HepG2 (cell line): ENCODE data around the gene NPHP4. TPM values are rescaled to one million over a fixed set of nuclear protein-coding genes. Genes with fewer than 3 reads are reported as not detected.

ENCODE experiments used
- BCL6 ChIP-seq: IDR thresholded peaks from 2 replicates; pipeline ENCODE4 v1.6.1; 2016; ENCODE audit warnings: missing genetic modification reagents, missing compliant biosample characterization
- CBX1 ChIP-seq: IDR thresholded peaks from one replicate; pipeline ENCODE4 v1.6.1; 2016; ENCODE audit warnings: antibody characterized with exemption, low read depth
- FOXA1 ChIP-seq, 2 experiments: fragments of 450-650 bp in 1 of 2; sonication (generic) in 1 of 2; formaldehyde crosslinking in 1 of 2; IDR thresholded peaks; 2 replicates each; pipeline versions ENCODE4 v1.4.0 to v1.6.1; 2016 to 2020; ENCODE audit warnings: missing genetic modification reagents in 1 of 2
- FOXC1 ChIP-seq: sonication (generic); formaldehyde crosslinking; IDR thresholded peaks from 2 replicates; pipeline ENCODE4 v1.8.0; 2022; ENCODE audit warnings: mild to moderate bottlenecking, missing genetic modification reagents, borderline replicate concordance
- FOXP1 ChIP-seq, 2 experiments: fragments of 450-650 bp in 1 of 2; IDR thresholded peaks; 2 replicates each; pipeline ENCODE4 v1.6.1; 2017 to 2018; ENCODE audit warnings: antibody characterized with exemption in 1 of 2
- GATAD2A ChIP-seq: IDR thresholded peaks from 2 replicates; pipeline ENCODE4 v1.6.1; 2016
- HDAC2 ChIP-seq: sonication (generic); formaldehyde crosslinking; IDR thresholded peaks from 2 replicates; pipeline ENCODE4 v1.4.0; 2020; ENCODE audit warnings: missing genetic modification reagents
- HMG20B ChIP-seq: conservative IDR thresholded peaks from 2 replicates; pipeline ENCODE4 v1.6.1; 2016; ENCODE audit warnings: missing genetic modification reagents, missing compliant biosample characterization
- HNF4A ChIP-seq: sonication (generic); formaldehyde crosslinking; IDR thresholded peaks from 2 replicates; pipeline ENCODE4 v1.4.0; 2020; ENCODE audit warnings: missing genetic modification reagents
- IRF2 ChIP-seq: IDR thresholded peaks from 2 replicates; pipeline ENCODE4 v1.6.1; 2018; ENCODE audit warnings: missing genetic modification reagents, missing compliant biosample characterization
- MAFK ChIP-seq, 2 experiments: IDR thresholded peaks in 1 of 2; conservative IDR thresholded peaks in 1 of 2; 2 replicates each; pipeline ENCODE4 v1.6.1; 2011; ENCODE audit warnings: improper control_type of control experiment in 2 of 2, low read length in 2 of 2
- MIXL1 ChIP-seq: IDR thresholded peaks from 2 replicates; pipeline ENCODE4 v1.6.1; 2016
- PCBP2 ChIP-seq: fragments of 200-400 bp; formaldehyde crosslinking; optimal IDR thresholded peaks from 2 replicates; pipeline ENCODE3; 2018; ENCODE audit warnings: low read length, low read depth; ENCODE audit not compliant: poor library complexity, severe bottlenecking
- PHF21A ChIP-seq: sonication (generic); formaldehyde crosslinking; IDR thresholded peaks from 2 replicates; pipeline ENCODE4 v1.5.0; 2020; ENCODE audit warnings: mild to moderate bottlenecking, missing genetic modification reagents
- RBFOX2 ChIP-seq: fragments of 200-400 bp; formaldehyde crosslinking; IDR thresholded peaks from 2 replicates; pipeline ENCODE4 v1.6.1; 2017; ENCODE audit warnings: low read depth, mild to moderate bottlenecking, low read length
- RBM22 ChIP-seq: fragments of 200-400 bp; formaldehyde crosslinking; optimal IDR thresholded peaks from 2 replicates; pipeline ENCODE3; 2017; ENCODE audit warnings: mild to moderate bottlenecking, low read length, moderate library complexity
- RNF2 ChIP-seq: fragments of 450-650 bp; conservative IDR thresholded peaks from 2 replicates; pipeline ENCODE4 v1.6.1; 2016; ENCODE audit warnings: low read depth
- SIX4 ChIP-seq: sonication (generic); formaldehyde crosslinking; IDR thresholded peaks from 2 replicates; pipeline ENCODE4 v1.4.0; 2020; ENCODE audit warnings: missing genetic modification reagents
- SKI ChIP-seq: fragments of 450-650 bp; IDR thresholded peaks from one replicate; pipeline ENCODE4 v1.6.1; 2018; ENCODE audit warnings: mild to moderate bottlenecking; ENCODE audit not compliant: partially characterized antibody
- SMAD9 ChIP-seq: sonication (generic); formaldehyde crosslinking; IDR thresholded peaks from 2 replicates; pipeline ENCODE4 v1.5.1; 2020; ENCODE audit warnings: mild to moderate bottlenecking, missing genetic modification reagents
- SOX5 ChIP-seq: IDR thresholded peaks from 2 replicates; pipeline ENCODE4 v1.6.1; 2016; ENCODE audit warnings: borderline replicate concordance
- ZGPAT ChIP-seq: IDR thresholded peaks from 2 replicates; pipeline ENCODE4 v1.6.1; 2016; ENCODE audit warnings: mild to moderate bottlenecking
- ZNF496 ChIP-seq: sonication (generic); formaldehyde crosslinking; IDR thresholded peaks from 2 replicates; pipeline ENCODE4 v1.8.1; 2023; ENCODE audit warnings: mild to moderate bottlenecking, moderate library complexity, missing genetic modification reagents; ENCODE audit not compliant: insufficient replicate concordance
- ZSCAN29 ChIP-seq: sonication (generic); formaldehyde crosslinking; conservative IDR thresholded peaks from 2 replicates; pipeline ENCODE4 v1.4.0; 2020; ENCODE audit warnings: mild to moderate bottlenecking, missing genetic modification reagents
- polyA plus RNA-seq, 8 experiments: library from polyadenylated mRNA; depleted of rRNA in 3 of 8; stranded (reverse) in 7 of 8; unstranded in 1 of 8; fragments of >200 nt; fragmentation: Illumina TruSeq in 4 of 8; extraction: Trizol in 4 of 8; gene quantifications; 2 replicates each; pipeline versions ENCODE4 v1.2.1 to v1.2.3, GENCODE V29; 2011 to 2016; ENCODE audit warnings: low read depth in 4 of 8, missing spikeins in 1 of 8, mixed read lengths in 1 of 8; ENCODE audit not compliant: insufficient read depth in 1 of 8
- total RNA-seq, 5 experiments: library from RNA; depleted of rRNA; stranded (reverse); fragments of >200 nt; fragmentation: Illumina TruSeq; extraction: Trizol; gene quantifications; 2 replicates each; pipeline ENCODE4 v1.2.3, GENCODE V29; 2016; ENCODE audit warnings: low read depth in 1 of 5
- TF ChIP-seq, protein P1 (sequence below): sonication (generic); formaldehyde crosslinking; IDR thresholded peaks from 2 replicates; pipeline ENCODE4 v1.4.0; 2020; ENCODE audit warnings: missing genetic modification reagents
- TF ChIP-seq, protein P2 (sequence below): sonication (generic); formaldehyde crosslinking; IDR thresholded peaks from 2 replicates; pipeline ENCODE4 v1.5.0; 2020; ENCODE audit warnings: mild to moderate bottlenecking, missing genetic modification reagents, borderline replicate concordance

Gene NPHP4
- total and polyA plus RNA-seq, 2 of the 13 experiments (the other 11 are each of a cell fraction or from before 2014, with no cell fraction given): 4.4 to 6.8 TPM

- TF ChIP-seq, protein P1, sequence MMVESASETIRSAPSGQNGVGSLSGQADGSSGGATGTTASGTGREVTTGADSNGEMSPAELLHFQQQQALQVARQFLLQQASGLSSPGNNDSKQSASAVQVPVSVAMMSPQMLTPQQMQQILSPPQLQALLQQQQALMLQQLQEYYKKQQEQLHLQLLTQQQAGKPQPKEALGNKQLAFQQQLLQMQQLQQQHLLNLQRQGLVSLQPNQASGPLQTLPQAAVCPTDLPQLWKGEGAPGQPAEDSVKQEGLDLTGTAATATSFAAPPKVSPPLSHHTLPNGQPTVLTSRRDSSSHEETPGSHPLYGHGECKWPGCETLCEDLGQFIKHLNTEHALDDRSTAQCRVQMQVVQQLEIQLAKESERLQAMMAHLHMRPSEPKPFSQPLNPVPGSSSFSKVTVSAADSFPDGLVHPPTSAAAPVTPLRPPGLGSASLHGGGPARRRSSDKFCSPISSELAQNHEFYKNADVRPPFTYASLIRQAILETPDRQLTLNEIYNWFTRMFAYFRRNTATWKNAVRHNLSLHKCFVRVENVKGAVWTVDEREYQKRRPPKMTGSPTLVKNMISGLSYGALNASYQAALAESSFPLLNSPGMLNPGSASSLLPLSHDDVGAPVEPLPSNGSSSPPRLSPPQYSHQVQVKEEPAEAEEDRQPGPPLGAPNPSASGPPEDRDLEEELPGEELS (CRISPR knock-in tag): peak; percentile 52; the same call in 1 of the 2 replicates
- TF ChIP-seq RBM22 (no peak), HDAC2 (peak; percentile 61; the same call in 1 of the 2 replicates), SOX5 (CRISPR knock-in tag) (peak; percentile 98), MIXL1 (CRISPR knock-in tag) (peak; percentile 94), GATAD2A (CRISPR knock-in tag) (peak; percentile 86), HNF4A (CRISPR knock-in tag) (peak; percentile 92), ZGPAT (CRISPR knock-in tag) (peak; percentile 45; the same call in 1 of the 2 replicates), ZSCAN29 (CRISPR knock-in tag) (no peak), SMAD9 (no peak), SIX4 (CRISPR knock-in tag) (peak; percentile 76; the same call in 1 of the 2 replicates), IRF2 (CRISPR knock-in tag) (0 out of 2 replicates have a peak, but pooled peaks have one; percentile 19), FOXP1 (IDR thresholded peaks at IDR 0.05) (no peak), FOXP1 (CRISPR knock-in tag; IDR thresholded peaks at IDR 0.05) (0 out of 2 replicates have a peak, but pooled peaks have one; percentile 27), SKI (no peak), RBFOX2 (peak; percentile 40; the same call in 1 of the 2 replicates), BCL6 (CRISPR knock-in tag) (peak; percentile 78), MAFK (conservative IDR thresholded peaks at IDR 0.05 in 1 of 2, IDR thresholded peaks at IDR 0.05 in 1 of 2; ENCODE audit: low read length in 2 of 2) (peak; percentile 57 to 64; a peak in 3 of 4 replicates), PHF21A (CRISPR knock-in tag) (peak; percentile 43; the same call in 1 of the 2 replicates), HMG20B (0 out of 2 replicates have a peak, but pooled peaks have one; percentile 41), RNF2 (no peak), FOXC1 (no peak), PCBP2 (no peak), FOXA1 (IDR thresholded peaks at IDR 0.05) (no peak), FOXA1 (CRISPR knock-in tag; IDR thresholded peaks at IDR 0.05) (0 out of 2 replicates have a peak, but pooled peaks have one; percentile 14), CBX1 (no peak), ZNF496 (CRISPR knock-in tag) (no peak)
- TF ChIP-seq, protein P2, sequence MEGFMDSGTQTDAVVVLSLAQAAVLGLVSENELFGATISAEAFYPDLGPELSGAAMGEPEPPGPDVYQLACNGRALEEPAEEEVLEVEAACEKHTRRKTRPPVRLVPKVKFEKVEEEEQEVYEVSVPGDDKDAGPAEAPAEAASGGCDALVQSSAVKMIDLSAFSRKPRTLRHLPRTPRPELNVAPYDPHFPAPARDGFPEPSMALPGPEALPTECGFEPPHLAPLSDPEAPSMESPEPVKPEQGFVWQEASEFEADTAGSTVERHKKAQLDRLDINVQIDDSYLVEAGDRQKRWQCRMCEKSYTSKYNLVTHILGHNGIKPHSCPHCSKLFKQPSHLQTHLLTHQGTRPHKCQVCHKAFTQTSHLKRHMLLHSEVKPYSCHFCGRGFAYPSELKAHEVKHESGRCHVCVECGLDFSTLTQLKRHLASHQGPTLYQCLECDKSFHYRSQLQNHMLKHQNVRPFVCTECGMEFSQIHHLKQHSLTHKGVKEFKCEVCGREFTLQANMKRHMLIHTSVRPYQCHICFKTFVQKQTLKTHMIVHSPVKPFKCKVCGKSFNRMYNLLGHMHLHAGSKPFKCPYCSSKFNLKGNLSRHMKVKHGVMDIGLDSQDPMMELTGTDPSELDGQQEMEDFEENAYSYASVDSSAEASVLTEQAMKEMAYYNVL: peak; percentile 93
These were observed 58.6 kb downstream of the NPHP4 start (continued) for GRCh38 chr1:5933676-5934057.
